ENCODE results near the gene CHD9NB.

CHD9NB gene

GRCh38 chr16:53081686-53082407 is 29.1 kb upstream of the CHD9NB start:
- no CpG with 5 or more reads among the region's 3 CpGs for WGBS (ENCODE audit: extremely low coverage, insufficient coverage, insufficient read length)
- H4K12ac ChIP-seq (ENCODE audit: low read depth, low read length), result no peak overlapping the region
- no peaks in the 10 kb centered on the region for H3K27me3 ChIP-seq (ENCODE audit: insufficient read depth, low read length)
- no peak overlapping the region for H2AFZ ChIP-seq (ENCODE audit: insufficient read depth, low read length, poor library complexity)
- H3K36me3 ChIP-seq (ENCODE audit: control insufficient read depth in 1 of 2, insufficient read depth in 2 of 2, low read length in 2 of 2), result no peaks in the 10 kb centered on the region
- no peak overlapping the region for H3K4ac ChIP-seq (ENCODE audit: low read depth, low read length)
- H2BK12ac ChIP-seq (ENCODE audit: low read length), result no peak overlapping the region
- peak overlapping the region; percentile 62 for H2BK5ac ChIP-seq (ENCODE audit: low read depth, low read length, poor library complexity)
- H3K27ac ChIP-seq (ENCODE audit: low read depth, low read length), result peak overlapping the region; percentile 87
- DNase-seq, result no peak
- H2BK120ac ChIP-seq (ENCODE audit: insufficient read depth, low read length, poor library complexity), result peak overlapping the region; percentile 29
- H4K91ac ChIP-seq (ENCODE audit: low read depth, low read length), result no peak overlapping the region
- no peaks in the 10 kb centered on the region for H3K79me2 ChIP-seq (ENCODE audit: control insufficient read depth, insufficient read depth, low read length, poor library complexity)
- no peak overlapping the region for H3K4me2 ChIP-seq (ENCODE audit: low read length)
- H2AK5ac ChIP-seq (ENCODE audit: low read length), result no peak overlapping the region
- no peaks in the 10 kb centered on the region for H3K9me3 ChIP-seq (ENCODE audit: insufficient read depth, low read depth, low read length)
- H4K8ac ChIP-seq (ENCODE audit: low read depth, low read length), result no peak overlapping the region
- peaks cover 16% of the 10 kb centered on the region for H3K79me1 ChIP-seq (ENCODE audit: low read length)
- peaks cover 26 to 41% of the 10 kb centered on the region in 2 experiments for H3K4me1 ChIP-seq (ENCODE audit: control insufficient read depth in 1 of 2, insufficient read depth in 2 of 2, low read length in 2 of 2)
- no peak overlapping the region for H3K4me3 ChIP-seq (ENCODE audit: low read depth, low read length)
- H3K23ac ChIP-seq (ENCODE audit: low read length), result no peak overlapping the region
- H3K9ac ChIP-seq (ENCODE audit: low read length), result no peak overlapping the region
- no peak overlapping the region for H3K18ac ChIP-seq (ENCODE audit: low read length)
- no peak overlapping the region for H3K14ac ChIP-seq (ENCODE audit: low read length)

- Histone ChIP-seq H4K8ac (ENCODE audit: low read depth, low read length) (no peak overlapping the region), H2BK120ac (ENCODE audit: insufficient read depth, low read length, poor library complexity) (peak overlapping the region; percentile 29), H4K91ac (ENCODE audit: low read depth, low read length) (peak overlapping the region; percentile 78), H4K12ac (ENCODE audit: low read depth, low read length) (no peak overlapping the region), H3K9ac (ENCODE audit: low read length) (no peak overlapping the region), H2BK5ac (ENCODE audit: low read depth, low read length, poor library complexity) (peak overlapping the region; percentile 62), H3K36me3 (ENCODE audit: control insufficient read depth in 1 of 2, insufficient read depth in 2 of 2, low read length in 2 of 2) (no peaks in the 10 kb centered on the region), H3K79me1 (ENCODE audit: low read length) (peaks cover 16% of the 10 kb centered on the region), H3K23ac (ENCODE audit: low read length) (no peak overlapping the region), H3K9me3 (ENCODE audit: insufficient read depth, low read depth, low read length) (no peaks in the 10 kb centered on the region), H2BK12ac (ENCODE audit: low read length) (peak overlapping the region; percentile 13), H2AFZ (ENCODE audit: insufficient read depth, low read length, poor library complexity) (no peak overlapping the region), H3K27ac (ENCODE audit: low read depth, low read length) (peak overlapping the region; percentile 87), H3K14ac (ENCODE audit: low read length) (peak overlapping the region; percentile 75), H3K18ac (ENCODE audit: low read length) (no peak overlapping the region), H3K4me3 (ENCODE audit: low read depth, low read length) (no peak overlapping the region), H3K4me2 (ENCODE audit: low read length) (peak overlapping the region; percentile 43), H3K4me1 (ENCODE audit: control insufficient read depth in 1 of 2, insufficient read depth in 2 of 2, low read length in 2 of 2) (peaks cover 23 to 38% of the 10 kb centered on the region in 2 experiments), H3K79me2 (ENCODE audit: control insufficient read depth, insufficient read depth, low read length, poor library complexity) (no peaks in the 10 kb centered on the region), H3K4ac (ENCODE audit: low read depth, low read length) (peak overlapping the region; percentile 47), H3K27me3 (ENCODE audit: insufficient read depth, low read length) (no peaks in the 10 kb centered on the region), H2AK5ac (ENCODE audit: low read length) (no peak overlapping the region)
- DNase-seq, result no peak
Measured at GRCh38 chr16:53081032-53081424, 28.3 kb upstream of the CHD9NB start.

DNA sequence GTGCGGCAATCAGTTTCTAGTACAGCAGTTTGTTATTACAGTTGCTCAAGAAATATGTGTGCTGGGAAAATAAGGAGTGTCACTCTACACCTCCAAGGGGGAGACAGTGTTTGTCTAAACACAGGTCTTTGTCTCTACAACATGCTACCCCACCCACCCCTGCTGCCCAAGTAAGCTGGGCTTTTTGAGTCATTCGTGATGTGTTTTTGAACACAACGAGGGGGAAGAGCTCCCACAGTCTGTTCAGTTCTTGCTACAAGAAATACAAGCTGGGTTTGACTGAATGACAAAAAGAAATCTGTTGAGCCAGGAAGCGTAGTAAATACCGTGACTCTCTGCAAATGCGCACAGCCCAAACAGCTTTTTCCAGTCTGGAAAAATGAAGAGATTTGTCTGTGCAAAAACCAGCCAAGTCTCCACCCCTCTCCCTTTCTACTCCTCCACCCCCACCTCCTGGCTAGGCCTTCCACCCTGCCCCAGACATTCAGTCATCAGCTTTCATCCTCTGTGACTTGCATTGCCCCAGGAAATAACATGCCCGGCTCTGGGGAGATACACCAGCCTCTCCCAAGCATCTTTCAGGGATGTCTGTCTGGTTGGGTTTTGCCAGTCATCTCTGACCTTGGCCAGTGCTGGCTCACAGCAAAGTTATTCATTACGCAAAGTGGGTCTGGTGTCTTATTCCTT is 27.8 kb upstream of the CHD9NB start:
- Histone ChIP-seq H2BK5ac (ENCODE audit: low read depth, low read length, poor library complexity) (peak overlapping the region; percentile 65), H3K4me1 (ENCODE audit: control insufficient read depth in 1 of 2, insufficient read depth in 2 of 2, low read length in 2 of 2) (peaks cover 19 to 36% of the 10 kb centered on the region in 2 experiments), H3K4ac (ENCODE audit: low read depth, low read length) (no peak overlapping the region), H3K36me3 (ENCODE audit: control insufficient read depth in 1 of 2, insufficient read depth in 2 of 2, low read length in 2 of 2) (no peaks in the 10 kb centered on the region), H3K18ac (ENCODE audit: low read length) (no peak overlapping the region), H2AFZ (ENCODE audit: insufficient read depth, low read length, poor library complexity) (no peak overlapping the region), H4K8ac (ENCODE audit: low read depth, low read length) (no peak overlapping the region), H3K27me3 (ENCODE audit: insufficient read depth, low read length) (no peaks in the 10 kb centered on the region), H3K9ac (ENCODE audit: low read length) (no peak overlapping the region), H3K4me3 (ENCODE audit: low read depth, low read length) (no peak overlapping the region), H3K23ac (ENCODE audit: low read length) (no peak overlapping the region), H3K14ac (ENCODE audit: low read length) (no peak overlapping the region), H3K4me2 (ENCODE audit: low read length) (peak overlapping the region; percentile 43), H3K27ac (ENCODE audit: low read depth, low read length) (peak overlapping the region; percentile 97), H3K79me1 (ENCODE audit: low read length) (peaks cover 16% of the 10 kb centered on the region), H3K79me2 (ENCODE audit: control insufficient read depth, insufficient read depth, low read length, poor library complexity) (no peaks in the 10 kb centered on the region), H2AK5ac (ENCODE audit: low read length) (no peak overlapping the region), H4K91ac (ENCODE audit: low read depth, low read length) (peak overlapping the region; percentile 57), H2BK120ac (ENCODE audit: insufficient read depth, low read length, poor library complexity) (peak overlapping the region; percentile 61), H4K12ac (ENCODE audit: low read depth, low read length) (no peak overlapping the region), H3K9me3 (ENCODE audit: insufficient read depth, low read depth, low read length) (no peaks in the 10 kb centered on the region), H2BK12ac (ENCODE audit: low read length) (no peak overlapping the region)
- WGBS (ENCODE audit: extremely low coverage, insufficient coverage, insufficient read length), result no CpG with 5 or more reads among the region's 8 CpGs
- peak in 1 of 2 donors; percentile 14 for DNase-seq

DNA sequence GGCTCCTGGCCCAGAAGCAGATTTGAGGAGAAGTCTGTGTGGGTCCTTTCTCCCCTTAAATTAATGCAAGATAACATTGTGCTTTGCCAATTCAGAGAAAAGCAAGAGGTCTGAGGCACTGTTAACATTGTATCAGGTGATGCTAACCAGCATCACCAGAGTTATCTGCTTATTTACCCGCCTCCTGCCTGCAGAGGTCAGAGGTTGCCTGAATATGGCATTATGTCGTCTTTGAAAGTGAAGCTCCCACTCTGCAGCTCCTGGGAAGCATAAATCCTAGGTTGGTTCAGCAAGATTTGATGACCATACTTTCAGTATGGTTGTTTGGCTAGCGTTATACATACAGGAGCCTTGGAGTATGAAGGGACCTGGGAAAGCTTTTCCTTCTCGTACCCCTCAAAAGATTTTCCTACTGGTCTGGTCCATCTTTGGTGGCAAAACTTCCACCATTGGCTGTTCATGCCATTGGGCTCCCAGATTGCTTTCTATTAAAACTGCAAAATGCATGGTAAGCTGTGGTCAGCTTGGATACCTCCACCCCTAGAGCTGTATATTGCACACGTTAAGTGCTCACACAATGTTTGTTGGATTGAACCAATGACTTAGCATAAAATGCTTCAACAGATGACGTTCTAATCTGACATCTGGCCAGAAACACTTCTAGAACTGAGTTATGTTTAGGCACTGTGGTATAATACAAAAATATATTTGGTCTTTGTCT is 26.2 kb upstream of the CHD9NB start:
- H3K4me2 ChIP-seq (ENCODE audit: low read length), result no peak overlapping the region
- peak overlapping the region; percentile 97 for H3K27ac ChIP-seq (ENCODE audit: low read depth, low read length)
- WGBS (ENCODE audit: extremely low coverage, insufficient coverage, insufficient read length), result no CpG with 5 or more reads among the region's 6 CpGs

More for the DNA sequence above, 26.2 kb upstream of the CHD9NB start:
- Histone ChIP-seq H2BK120ac (ENCODE audit: insufficient read depth, low read length, poor library complexity) (no peak overlapping the region), H3K4ac (ENCODE audit: low read depth, low read length) (no peak overlapping the region), H2BK5ac (ENCODE audit: low read depth, low read length, poor library complexity) (no peak overlapping the region), H3K4me1 (ENCODE audit: control insufficient read depth in 1 of 2, insufficient read depth in 2 of 2, low read length in 2 of 2) (peaks cover 13 to 27% of the 10 kb centered on the region in 2 experiments), H3K9ac (ENCODE audit: low read length) (no peak overlapping the region), H3K9me3 (ENCODE audit: insufficient read depth, low read depth, low read length) (peaks cover 4% of the 10 kb centered on the region), H4K12ac (ENCODE audit: low read depth, low read length) (no peak overlapping the region), H2AFZ (ENCODE audit: insufficient read depth, low read length, poor library complexity) (no peak overlapping the region), H2AK5ac (ENCODE audit: low read length) (no peak overlapping the region), H4K91ac (ENCODE audit: low read depth, low read length) (no peak overlapping the region), H2BK12ac (ENCODE audit: low read length) (peak overlapping the region; percentile 63), H3K36me3 (ENCODE audit: control insufficient read depth in 1 of 2, insufficient read depth in 2 of 2, low read length in 2 of 2) (no peaks in the 10 kb centered on the region), H3K79me2 (ENCODE audit: control insufficient read depth, insufficient read depth, low read length, poor library complexity) (no peaks in the 10 kb centered on the region), H3K79me1 (ENCODE audit: low read length) (peaks cover 16% of the 10 kb centered on the region), H3K14ac (ENCODE audit: low read length) (no peak overlapping the region), H3K18ac (ENCODE audit: low read length) (no peak overlapping the region), H3K23ac (ENCODE audit: low read length) (no peak overlapping the region), H3K4me3 (ENCODE audit: low read depth, low read length) (no peak overlapping the region), H4K8ac (ENCODE audit: low read depth, low read length) (no peak overlapping the region), H3K27me3 (ENCODE audit: insufficient read depth, low read length) (no peaks in the 10 kb centered on the region)
- no peak for DNase-seq
